Activated CD4-positive, alpha-beta T cell treated with anti-CD3 and anti-CD28 coated beads for 36 hours (primary cell): ENCODE data around the gene ATM. TPM values are rescaled to one million over a fixed set of nuclear protein-coding genes. Genes with fewer than 3 reads are reported as not detected.

Source experiments
- ATAC-seq: fragments of 200-7000 bp; cut with Tn5 transposase; one replicate; pipeline ENCODE4 v1.10.0; 2021; ENCODE audit warnings: mild to moderate bottlenecking, moderate library complexity
- CTCF ChIA-PET: fragments of 350-600 bp; sonication (Branson Sonifier 250); formaldehyde crosslinking; loops from one replicate; lab custom pipeline; 2021; ENCODE audit warnings: antibody characterized with exemption; lab: Charles Lee
- POLR2A ChIA-PET: fragments of 350-600 bp; sonication (Branson Sonifier 250); formaldehyde crosslinking; loops from one replicate; lab custom pipeline; 2021; ENCODE audit warnings: antibody characterized with exemption, inconsistent platforms; lab: Charles Lee
- DNase-seq: peaks from one replicate; pipeline ENCODE4 v3.0.0-alpha.2; 2020
- H3K27ac Mint-ChIP-seq: one replicate; pipeline ENCODE4 v1.8.0; 2021; ENCODE audit warnings: mixed read lengths
- H3K27me3 Mint-ChIP-seq: one replicate; pipeline ENCODE4 v1.8.0; 2021; ENCODE audit warnings: mixed read lengths
- H3K36me3 Mint-ChIP-seq: one replicate; pipeline ENCODE4 v1.8.0; 2021; ENCODE audit warnings: low read depth, mixed read lengths
- H3K4me1 Mint-ChIP-seq: one replicate; pipeline ENCODE4 v1.8.0; 2021; ENCODE audit warnings: mixed read lengths
- H3K4me3 Mint-ChIP-seq: one replicate; pipeline ENCODE4 v1.8.0; 2021; ENCODE audit warnings: mild to moderate bottlenecking, moderate library complexity, mixed read lengths
- H3K9me3 Mint-ChIP-seq: one replicate; pipeline ENCODE4 v1.8.0; 2021; ENCODE audit warnings: low read depth, mixed read lengths
- intact Hi-C, 2 experiments: fragments of 100-400 bp; cut with DNase I in 1 of 2; cut with micrococcal nuclease in 1 of 2; formaldehyde crosslinking; loops; one replicate each; pipeline versions ENCODE4 v1.14.2 to v1.15.1; 2022 to 2024; cut with DNase I, micrococcal nuclease
- total RNA-seq, 2 experiments: library from RNA; stranded (reverse); gene quantifications; one replicate each; pipeline ENCODE4 v1.2.3, GENCODE V29; 2021

The ATM gene
- 10 to 100 TPM; 32.8 to 36.1 TPM for total RNA-seq

- peak; percentile 77 for ATAC-seq
- Mint-ChIP-seq H3K27me3 (no peaks in the 10 kb centered on the region), H3K9me3 (no peaks in the 10 kb centered on the region), H3K4me3 (no peak within 1 kb of the TSS), H3K4me1 (peaks cover 50% of the 10 kb centered on the region), H3K27ac (no peak within 1 kb of the TSS), H3K36me3 (peaks cover 25% of the 10 kb centered on the region)
- DNase-seq, result peak; percentile 99
- CTCF ChIA-PET, result interaction anchor here (0.6 to 7.2 kb wide), 10 partner anchors 10 to 200 kb away, joined by 3 to 91 read pairs (median 4); no protein-coding TSS in a partner anchor
- POLR2A ChIA-PET, result interaction anchor here (0.5 to 2.4 kb wide), 9 partner anchors 9 to 428 kb away, joined by 3 to 22 read pairs (median 4); no protein-coding TSS in a partner anchor
- intact Hi-C loops, result loop anchor here (1.0 to 10.0 kb wide), 23 partner anchors 19 to 658 kb away; partner anchors contain the start of genes ACAT1 (in 2 of the 2), C11orf65 (in 2 of the 2), EXPH5 (in 2 of the 2) and ALKBH8 (in 1 of the 2)
Measured at GRCh38 chr11:108222574-108223347, at the start of gene ATM, which contains the start of gene NPAT. TSS of gene ATM (plus strand) at chr11:108223067. CDS start at chr11:108227625, 4,558 bp downstream. TSS of gene NPAT (minus strand) at chr11:108222638. CDS start at chr11:108222536, 102 bp downstream.

GRCh38 chr11:108177570-108177969 lies 45.3 kb upstream of the ATM start:
- POLR2A ChIA-PET, result interaction anchor here (0.6 kb wide), 1 partner anchor 42 kb away, joined by 3 read pairs; no protein-coding TSS in a partner anchor
- Mint-ChIP-seq H3K36me3 (peaks cover 65% of the 10 kb centered on the region), H3K4me1 (peaks cover 11% of the 10 kb centered on the region), H3K27me3 (no peaks in the 10 kb centered on the region), H3K27ac (no peak overlapping the region), H3K4me3 (no peak overlapping the region), H3K9me3 (no peaks in the 10 kb centered on the region)
- ATAC-seq (no peak), DNase-seq (no peak)
- intact Hi-C loops, result loop anchor here in 1 of 2 experiments (10.0 kb wide), 1 partner anchor 103 kb away; no protein-coding TSS in a partner anchor
- CTCF ChIA-PET, result no interaction called here

- intact Hi-C loops, result loop anchor here in 1 of 2 experiments (5.0 kb wide), 1 partner anchor 51 kb away; no protein-coding TSS in a partner anchor
- H3K9me3 Mint-ChIP-seq, result no peaks in the 10 kb centered on the region
- POLR2A ChIA-PET, result no interaction called here
- H3K27ac Mint-ChIP-seq, result no peak overlapping the region
- no peak overlapping the region for H3K4me3 Mint-ChIP-seq
- DNase-seq (no peak), ATAC-seq (no peak)
- CTCF ChIA-PET, result interaction anchor here (0.7 to 3.2 kb wide), 3 partner anchors 22 to 312 kb away, joined by 4 to 8 read pairs (median 5); partner anchors contain the start of genes ATM and NPAT
- peaks cover 48% of the 10 kb centered on the region for H3K36me3 Mint-ChIP-seq
- H3K27me3 Mint-ChIP-seq, result no peaks in the 10 kb centered on the region
- peaks cover 31% of the 10 kb centered on the region for H3K4me1 Mint-ChIP-seq
Measured at GRCh38 chr11:108193725-108194124, 29.1 kb upstream of the ATM start.

GRCh38 chr11:108196901-108197300 lies 26.0 kb upstream of the ATM start:
- peak; percentile 18 for ATAC-seq
- Mint-ChIP-seq H3K4me1 (peaks cover 59% of the 10 kb centered on the region), H3K27me3 (no peaks in the 10 kb centered on the region), H3K4me3 (no peak overlapping the region), H3K9me3 (no peaks in the 10 kb centered on the region), H3K36me3 (peaks cover 47% of the 10 kb centered on the region), H3K27ac (peak overlapping the region; percentile 67)
- no peak for DNase-seq
- POLR2A ChIA-PET, result interaction anchor here (0.6 to 1.5 kb wide), 5 partner anchors 10 to 97 kb away, joined by 3 to 6 read pairs (median 4); no protein-coding TSS in a partner anchor
- CTCF ChIA-PET, result interaction anchor here (0.7 to 1.0 kb wide), 2 partner anchors 22 to 45 kb away, joined by 3 to 4 read pairs; no protein-coding TSS in a partner anchor
- intact Hi-C loops, result loop anchor here in 1 of 2 experiments (1.0 kb wide), 1 partner anchor 44 kb away; no protein-coding TSS in a partner anchor

DNA sequence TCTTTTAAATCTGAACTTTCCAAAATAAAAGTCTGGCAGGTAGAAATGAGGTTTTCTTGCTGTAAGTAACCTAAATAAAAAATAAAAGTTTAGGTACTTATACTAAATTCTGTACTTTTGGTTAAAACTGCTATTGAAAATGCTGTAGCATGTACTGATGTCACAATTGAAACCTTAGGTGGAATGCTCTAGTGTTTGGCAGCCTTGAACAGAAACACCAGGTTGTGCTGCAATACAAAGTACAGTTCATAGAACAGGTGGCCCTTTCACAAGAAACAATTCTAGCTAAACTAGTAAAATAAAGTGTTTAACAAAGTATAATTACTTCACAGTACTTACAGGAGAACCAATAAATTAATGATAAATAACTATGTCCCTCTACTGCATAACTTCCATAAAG lies 25.5 kb upstream of the ATM start:
- no peaks in the 10 kb centered on the region for H3K9me3 Mint-ChIP-seq
- no peak overlapping the region for H3K4me3 Mint-ChIP-seq
- no peaks in the 10 kb centered on the region for H3K27me3 Mint-ChIP-seq
- peak; percentile 7 for ATAC-seq
- peak overlapping the region; percentile 67 for H3K27ac Mint-ChIP-seq
- intact Hi-C loops, result loop anchor here in 1 of 2 experiments (1.0 kb wide), 1 partner anchor 44 kb away; no protein-coding TSS in a partner anchor
- DNase-seq, result no peak
- ChIA-PET POLR2A (interaction anchor here (0.6 to 1.5 kb wide), 5 partner anchors 9 to 96 kb away, joined by 3 to 6 read pairs (median 4); no protein-coding TSS in a partner anchor), CTCF (interaction anchor here (0.7 to 1.0 kb wide), 2 partner anchors 21 to 44 kb away, joined by 3 to 4 read pairs; no protein-coding TSS in a partner anchor)
- peaks cover 63% of the 10 kb centered on the region for H3K4me1 Mint-ChIP-seq
- H3K36me3 Mint-ChIP-seq, result peaks cover 48% of the 10 kb centered on the region

- peaks cover 78% of the 10 kb centered on the region for H3K4me1 Mint-ChIP-seq
- H3K4me3 Mint-ChIP-seq, result no peak overlapping the region
- H3K27me3 Mint-ChIP-seq, result no peaks in the 10 kb centered on the region
- intact Hi-C loops, result loop anchor here in 1 of 2 experiments (2.0 kb wide), 1 partner anchor 422 kb away; no protein-coding TSS in a partner anchor
- ChIA-PET POLR2A (interaction anchor here (1.3 kb wide), 1 partner anchor 25 kb away, joined by 4 read pairs; the partner anchor contains the start of gene ATM), CTCF (interaction anchor here (0.7 kb wide), 1 partner anchor 1519 kb away, joined by 4 read pairs; no protein-coding TSS in a partner anchor)
- peak overlapping the region; percentile 69 for H3K27ac Mint-ChIP-seq
- H3K36me3 Mint-ChIP-seq, result peaks cover 60% of the 10 kb centered on the region
- ATAC-seq (no peak), DNase-seq (no peak)
- peaks cover 1% of the 10 kb centered on the region for H3K9me3 Mint-ChIP-seq
Measured at GRCh38 chr11:108198833-108199232, 24.0 kb upstream of the ATM start.

- peaks cover 86% of the 10 kb centered on the region for H3K4me1 Mint-ChIP-seq
- peaks cover 7% of the 10 kb centered on the region for H3K9me3 Mint-ChIP-seq
- ATAC-seq, result peak; percentile 94
- CTCF ChIA-PET, result interaction anchor here (0.6 to 0.8 kb wide), 2 partner anchors 45 to 191 kb away, joined by 3 read pairs; partner anchors contain the start of gene CUL5
- peak overlapping the region; percentile 69 for H3K27ac Mint-ChIP-seq
- no peak overlapping the region for H3K4me3 Mint-ChIP-seq
- POLR2A ChIA-PET, result interaction anchor here (0.6 to 1.3 kb wide), 6 partner anchors 15 to 467 kb away, joined by 3 to 5 read pairs (median 4); partner anchors contain the start of gene ATM
- H3K27me3 Mint-ChIP-seq, result no peaks in the 10 kb centered on the region
- peak; percentile 91 for DNase-seq
- peaks cover 64% of the 10 kb centered on the region for H3K36me3 Mint-ChIP-seq
- intact Hi-C loops, result loop anchor here (1.0 to 2.0 kb wide), 4 partner anchors 23 to 422 kb away; partner anchors contain the start of gene NPAT (in 2 of the 2)
Measured at GRCh38 chr11:108199446-108200321, 23.2 kb upstream of the ATM start.

- CTCF ChIA-PET, result no interaction called here
- H3K27me3 Mint-ChIP-seq, result no peaks in the 10 kb centered on the region
- DNase-seq (no peak), ATAC-seq (no peak)
- intact Hi-C loops, result no loop called here
- peaks cover 18% of the 10 kb centered on the region for H3K9me3 Mint-ChIP-seq
- H3K27ac Mint-ChIP-seq, result no peak overlapping the region
- peaks cover 75% of the 10 kb centered on the region for H3K4me1 Mint-ChIP-seq
- POLR2A ChIA-PET, result no interaction called here
- H3K4me3 Mint-ChIP-seq, result no peak overlapping the region
- peaks cover 72% of the 10 kb centered on the region for H3K36me3 Mint-ChIP-seq
Measured at GRCh38 chr11:108203075-108203474, 19.8 kb upstream of the ATM start.

DNA sequence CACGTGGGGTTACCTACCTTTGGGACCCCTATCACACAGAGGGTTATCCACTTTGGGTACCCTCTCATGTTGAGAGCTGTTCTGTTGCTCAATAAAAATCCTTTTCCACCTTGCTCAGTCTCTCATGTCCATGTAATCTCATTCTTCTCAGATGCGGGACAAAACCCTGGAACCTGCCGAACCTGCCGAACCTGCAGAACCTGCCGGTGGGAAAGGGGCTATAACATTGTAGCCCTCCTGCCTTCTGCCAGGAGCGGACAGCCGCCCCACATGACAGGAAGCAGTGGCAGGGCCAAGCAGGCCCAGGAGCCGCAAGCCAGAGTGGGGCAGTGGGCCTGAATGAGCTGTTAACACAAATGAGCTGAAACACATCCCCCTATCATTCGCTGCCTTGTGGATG lies 18.5 kb upstream of the ATM start:
- H3K27ac Mint-ChIP-seq, result peak overlapping the region; percentile 58
- H3K27me3 Mint-ChIP-seq, result no peaks in the 10 kb centered on the region
- ATAC-seq, result no peak
- H3K4me1 Mint-ChIP-seq, result peaks cover 66% of the 10 kb centered on the region
- H3K4me3 Mint-ChIP-seq, result no peak overlapping the region
- H3K36me3 Mint-ChIP-seq, result peaks cover 73% of the 10 kb centered on the region
- intact Hi-C loops, result no loop called here
- POLR2A ChIA-PET, result interaction anchor here (0.9 to 1.0 kb wide), 2 partner anchors 15 to 21 kb away, joined by 3 to 5 read pairs; no protein-coding TSS in a partner anchor
- CTCF ChIA-PET, result interaction anchor here (1.2 kb wide), 2 partner anchors 14 to 17 kb away, joined by 3 to 7 read pairs; no protein-coding TSS in a partner anchor
- no peak for DNase-seq
- peaks cover 18% of the 10 kb centered on the region for H3K9me3 Mint-ChIP-seq
